ENCODE measurements around the gene G6PC3.

G6PC3 gene

GRCh38 chr17:44084131-44084538 lies 13.6 kb downstream of the G6PC3 start:
- no peak overlapping the region for H3K4me3 ChIP-seq (ENCODE audit: low read depth, low read length)
- peak; percentile 40 for TF ChIP-seq CTCF (conservative IDR thresholded peaks at IDR 0.05; ENCODE audit: low read depth, low read length)
- DNase-seq (ENCODE audit: low read depth): no peak

GRCh38 chr17:44084921-44085320 lies 14.4 kb downstream of the G6PC3 start:
- no peak overlapping the region for H3K4me3 ChIP-seq (ENCODE audit: low read depth, low read length)
- DNase-seq (ENCODE audit: low read depth): no peak
- TF ChIP-seq CTCF (conservative IDR thresholded peaks at IDR 0.05; ENCODE audit: low read depth, low read length): no peak

- H3K4me3 ChIP-seq (ENCODE audit: low read depth, low read length): no peak overlapping the region
- no peak for TF ChIP-seq CTCF (conservative IDR thresholded peaks at IDR 0.05; ENCODE audit: low read depth, low read length)
- no peak for DNase-seq (ENCODE audit: low read depth)
These were observed 15.4 kb downstream of the G6PC3 start for GRCh38 chr17:44085908-44086307.

- TF ChIP-seq CTCF (conservative IDR thresholded peaks at IDR 0.05; ENCODE audit: low read depth, low read length): no peak
- DNase-seq (ENCODE audit: low read depth): peak; percentile 79
- no peak overlapping the region for H3K4me3 ChIP-seq (ENCODE audit: low read depth, low read length)
These were observed 16.1 kb downstream of the G6PC3 start for GRCh38 chr17:44086364-44087311.

- no peak for TF ChIP-seq CTCF (conservative IDR thresholded peaks at IDR 0.05; ENCODE audit: low read depth, low read length)
- DNase-seq (ENCODE audit: low read depth): no peak
- no peak overlapping the region for H3K4me3 ChIP-seq (ENCODE audit: low read depth, low read length)
These were observed 16.8 kb downstream of the G6PC3 start for GRCh38 chr17:44087319-44087718.

GRCh38 chr17:44088254-44088653 lies 17.7 kb downstream of the G6PC3 start:
- no peak for TF ChIP-seq CTCF (conservative IDR thresholded peaks at IDR 0.05; ENCODE audit: low read depth, low read length)
- DNase-seq (ENCODE audit: low read depth): no peak
- no peak overlapping the region for H3K4me3 ChIP-seq (ENCODE audit: low read depth, low read length)

Data from choroid plexus epithelial cell (primary cell).